ENCODE data around the gene OR52J3.

GRCh38 chr11:5007561-5007960, 38.8 kb upstream of the OR52J3 start:
- TF ChIP-seq CTCF (IDR thresholded peaks at IDR 0.05): no peak
- TF ChIP-seq EZH2 (IDR thresholded peaks at IDR 0.05): no peak
- no peak for TF ChIP-seq EZH2phosphoT487 (IDR thresholded peaks at IDR 0.05)

All from neural progenitor cell (in vitro differentiated cells).